HG02642 (cell line): ENCODE data around the gene KRT9.
"Not testable (repeated sequence)": the region's sequence is repeated elsewhere in the genome, so short reads cannot be mapped to it uniquely, and the experiment has no call there.

ENCODE experiments used
- ATAC-seq: cut with Tn5 transposase; IDR thresholded peaks from one replicate; pipeline ENCODE4 v1.9.1; 2021; ENCODE audit warnings: mild to moderate bottlenecking; ENCODE audit not compliant: unreplicated experiment, poor library complexity

Gene KRT9, protein sequence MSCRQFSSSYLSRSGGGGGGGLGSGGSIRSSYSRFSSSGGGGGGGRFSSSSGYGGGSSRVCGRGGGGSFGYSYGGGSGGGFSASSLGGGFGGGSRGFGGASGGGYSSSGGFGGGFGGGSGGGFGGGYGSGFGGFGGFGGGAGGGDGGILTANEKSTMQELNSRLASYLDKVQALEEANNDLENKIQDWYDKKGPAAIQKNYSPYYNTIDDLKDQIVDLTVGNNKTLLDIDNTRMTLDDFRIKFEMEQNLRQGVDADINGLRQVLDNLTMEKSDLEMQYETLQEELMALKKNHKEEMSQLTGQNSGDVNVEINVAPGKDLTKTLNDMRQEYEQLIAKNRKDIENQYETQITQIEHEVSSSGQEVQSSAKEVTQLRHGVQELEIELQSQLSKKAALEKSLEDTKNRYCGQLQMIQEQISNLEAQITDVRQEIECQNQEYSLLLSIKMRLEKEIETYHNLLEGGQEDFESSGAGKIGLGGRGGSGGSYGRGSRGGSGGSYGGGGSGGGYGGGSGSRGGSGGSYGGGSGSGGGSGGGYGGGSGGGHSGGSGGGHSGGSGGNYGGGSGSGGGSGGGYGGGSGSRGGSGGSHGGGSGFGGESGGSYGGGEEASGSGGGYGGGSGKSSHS

DNA sequence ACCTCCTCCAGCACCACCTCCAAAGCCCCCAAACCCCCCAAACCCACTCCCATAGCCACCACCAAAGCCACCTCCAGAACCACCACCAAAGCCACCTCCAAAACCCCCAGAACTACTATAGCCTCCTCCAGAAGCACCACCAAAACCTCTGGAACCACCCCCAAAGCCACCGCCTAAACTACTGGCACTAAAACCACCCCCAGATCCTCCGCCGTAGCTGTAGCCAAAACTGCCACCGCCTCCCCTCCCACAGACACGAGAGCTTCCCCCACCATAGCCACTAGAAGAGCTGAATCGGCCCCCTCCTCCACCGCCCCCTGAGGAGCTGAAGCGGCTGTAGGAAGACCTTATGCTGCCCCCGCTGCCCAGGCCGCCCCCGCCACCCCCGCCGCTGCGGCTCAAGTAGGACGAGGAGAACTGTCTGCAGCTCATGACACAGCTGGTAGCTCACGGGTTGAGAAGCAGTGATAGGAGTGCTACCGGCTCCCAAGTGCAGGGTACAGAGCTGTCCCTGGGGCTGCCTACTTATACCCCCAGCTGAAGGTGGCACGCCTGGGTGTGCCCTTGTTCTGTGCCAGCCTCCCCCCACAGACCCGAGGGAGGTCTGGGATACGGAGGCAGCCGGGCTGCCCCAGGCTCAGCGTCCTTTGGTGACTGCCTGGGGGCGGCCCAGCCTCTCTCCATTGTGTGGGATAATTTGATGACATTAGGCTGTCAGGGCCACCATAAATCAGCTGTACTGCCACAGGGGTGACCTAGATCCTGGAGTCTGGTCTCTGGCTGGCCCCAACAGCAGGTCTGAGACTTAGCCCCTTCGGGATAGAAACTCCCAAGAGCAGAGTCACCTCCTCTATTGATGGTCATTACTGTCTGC lies at the start of gene KRT9:
Gene KRT9 (minus strand): TSS at position 499 of the 874 bp plus-strand sequence. CDS start 67 bp downstream, at position 432.
- no peak for ATAC-seq

DNA sequence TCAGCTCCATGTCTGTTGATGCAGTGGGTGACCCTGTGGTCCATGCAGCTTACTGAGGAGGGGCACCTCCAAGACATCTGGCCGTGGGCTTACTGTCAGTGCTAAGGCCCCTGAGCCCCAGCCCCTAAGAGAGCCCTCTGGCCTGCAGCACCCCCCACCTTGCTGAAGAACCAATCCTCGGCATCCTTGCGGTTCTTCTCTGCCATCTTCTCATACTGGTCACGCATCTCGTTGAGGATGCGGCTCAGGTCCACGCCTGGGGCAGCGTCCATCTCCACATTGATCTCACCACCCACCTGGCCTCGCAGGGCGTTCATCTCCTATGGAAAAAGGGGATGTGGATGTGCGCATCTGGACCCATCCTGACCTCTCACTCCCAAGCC lies 49.6 kb upstream of the KRT9 start:
- not testable (repeated sequence) for ATAC-seq

DNA sequence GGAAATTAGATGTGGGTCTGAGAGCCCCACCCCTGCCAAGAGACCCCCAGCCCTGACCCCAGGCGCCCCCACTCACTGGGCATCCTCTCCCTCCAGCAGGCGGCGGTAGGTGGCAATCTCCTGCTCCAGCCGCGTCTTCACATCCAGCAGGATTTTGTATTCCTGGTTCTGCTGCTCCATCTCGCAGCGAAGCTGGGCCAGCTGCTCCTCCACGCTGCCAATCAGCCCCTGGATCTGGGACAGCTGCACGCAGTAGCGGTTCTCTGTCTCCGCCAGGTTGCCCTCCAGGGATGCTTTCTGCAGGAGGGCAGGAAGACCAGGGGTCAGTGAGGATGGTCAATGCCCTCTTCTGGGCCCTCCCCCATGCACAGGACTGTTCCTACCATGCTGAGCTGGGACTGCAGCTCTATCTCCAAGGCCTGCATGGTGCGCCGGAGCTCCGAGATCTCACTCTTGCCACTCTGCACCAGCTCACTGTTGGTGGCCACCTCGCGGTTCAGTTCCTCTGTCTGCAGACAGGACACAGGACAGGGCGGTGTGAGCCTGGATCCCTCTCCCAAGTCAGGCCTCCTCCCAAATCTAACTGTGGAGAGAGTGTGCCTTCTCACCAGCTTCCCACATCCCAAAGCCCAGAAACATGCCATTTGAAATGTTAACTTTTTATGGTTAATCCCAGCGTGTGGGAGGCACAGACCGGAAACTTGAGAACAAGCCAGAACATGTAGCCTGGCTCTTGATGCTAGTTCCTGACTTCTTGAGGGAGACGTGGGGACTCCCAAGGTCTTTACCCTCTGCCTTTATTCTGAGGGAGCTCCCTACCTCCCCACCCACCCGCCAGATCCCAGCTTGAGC lies 49.0 kb upstream of the KRT9 start:
- no peak for ATAC-seq

DNA sequence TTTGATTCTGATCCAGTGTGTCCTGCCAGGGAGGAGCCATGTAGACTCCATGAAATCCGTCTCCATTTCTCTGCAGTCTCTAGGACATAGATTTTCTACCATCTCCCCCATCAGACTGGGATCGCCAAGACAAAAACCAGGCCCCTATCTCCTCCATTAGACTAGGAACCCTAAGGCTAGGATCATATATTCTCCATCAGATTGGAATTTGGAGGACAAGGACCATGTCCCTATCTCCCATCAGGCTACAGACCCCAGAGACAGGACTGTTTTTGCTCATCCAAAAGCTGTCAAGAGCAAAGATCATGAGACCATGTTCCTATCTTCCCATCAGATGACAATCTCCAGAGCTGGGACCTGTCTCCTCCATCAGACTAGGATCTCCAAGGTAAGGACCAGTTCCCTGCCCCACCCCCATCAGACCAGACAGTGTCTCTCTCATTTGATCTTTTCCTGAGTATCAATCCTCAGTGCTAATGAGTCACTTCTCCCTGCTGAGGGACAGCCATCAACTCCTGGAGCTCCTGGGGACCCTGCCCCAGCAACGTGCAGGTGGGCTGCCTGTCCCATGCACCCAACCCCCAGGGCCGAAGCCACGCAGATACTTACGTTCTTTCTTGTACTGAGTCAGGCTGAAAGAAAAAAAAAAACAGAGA lies 48.2 kb upstream of the KRT9 start:
- not testable (repeated sequence) for ATAC-seq

DNA sequence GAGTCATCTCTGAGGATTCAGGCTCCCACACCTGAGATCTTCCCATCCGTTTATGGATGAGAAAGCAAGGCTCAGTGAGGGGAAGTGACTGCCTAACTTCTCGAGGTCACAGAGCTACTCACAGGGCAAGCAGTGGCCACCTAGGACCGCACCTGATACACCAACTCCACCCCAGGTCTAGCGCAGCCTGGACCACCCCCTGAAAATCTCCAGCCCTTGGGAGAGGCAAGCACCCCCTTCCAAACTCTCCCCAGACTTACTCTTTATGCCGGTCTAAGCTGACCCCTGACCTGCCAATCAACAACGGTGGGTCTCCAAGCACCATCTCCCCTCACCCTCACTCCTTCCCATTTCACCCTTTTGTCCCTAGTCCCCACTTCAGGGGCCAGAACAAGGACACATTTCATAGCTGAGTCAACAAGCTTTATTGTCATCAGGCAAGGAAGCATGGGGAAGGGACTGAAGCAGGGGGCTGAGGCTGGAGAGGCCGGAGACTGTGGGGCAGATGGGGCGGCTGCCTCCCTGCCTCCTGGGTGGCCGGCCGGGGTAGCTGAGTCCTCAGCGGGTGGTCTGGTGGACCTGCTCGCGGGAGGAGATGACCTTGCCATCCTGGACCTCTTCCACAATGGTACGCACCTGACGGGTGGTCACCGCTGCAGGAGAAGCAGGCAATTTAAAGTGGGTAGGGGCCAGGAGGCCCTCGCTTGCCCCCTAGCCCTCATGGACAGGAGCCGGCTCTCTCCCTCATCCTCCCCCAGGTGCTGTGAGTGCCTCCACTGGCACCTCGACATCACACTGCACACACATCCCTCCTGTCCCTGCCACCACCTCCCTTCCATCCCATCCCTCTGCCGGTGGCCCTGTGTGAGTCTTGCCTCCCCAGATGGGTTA lies 47.4 kb upstream of the KRT9 start:
- ATAC-seq, result no peak

DNA sequence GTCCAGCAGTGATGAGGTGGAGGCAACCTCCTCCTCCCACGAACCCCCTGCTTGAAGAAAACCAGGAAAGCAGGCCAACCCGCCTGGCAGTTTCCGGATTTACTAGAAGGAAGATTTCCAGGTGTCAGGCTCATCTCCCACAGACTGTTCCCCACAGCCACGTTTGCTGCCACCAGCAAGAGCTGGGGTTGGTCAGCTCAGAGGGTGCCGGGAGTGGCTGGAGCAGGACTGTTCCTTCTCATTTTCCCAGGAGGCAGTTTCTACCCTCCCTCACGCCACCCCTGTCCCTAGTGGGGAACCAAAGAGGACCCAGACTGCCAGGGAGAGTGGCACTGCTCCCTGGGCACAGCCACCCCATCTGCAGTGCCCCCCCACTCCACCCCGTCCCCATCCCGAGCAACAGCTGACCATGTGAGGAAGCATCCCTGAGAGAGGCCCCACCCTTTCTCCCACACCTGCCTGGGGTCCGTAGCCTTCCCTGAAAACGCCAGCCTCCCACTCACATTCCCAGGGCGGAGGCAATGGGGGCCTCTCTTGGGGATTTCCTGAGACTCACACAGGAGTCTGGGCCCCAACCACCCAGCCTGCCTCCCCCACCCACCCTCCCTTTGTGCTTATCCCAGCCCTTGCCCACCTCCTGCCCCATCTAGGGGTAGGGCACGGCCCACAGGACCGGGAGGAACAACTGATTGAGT lies 46.6 kb upstream of the KRT9 start:
- ATAC-seq, result no peak

DNA sequence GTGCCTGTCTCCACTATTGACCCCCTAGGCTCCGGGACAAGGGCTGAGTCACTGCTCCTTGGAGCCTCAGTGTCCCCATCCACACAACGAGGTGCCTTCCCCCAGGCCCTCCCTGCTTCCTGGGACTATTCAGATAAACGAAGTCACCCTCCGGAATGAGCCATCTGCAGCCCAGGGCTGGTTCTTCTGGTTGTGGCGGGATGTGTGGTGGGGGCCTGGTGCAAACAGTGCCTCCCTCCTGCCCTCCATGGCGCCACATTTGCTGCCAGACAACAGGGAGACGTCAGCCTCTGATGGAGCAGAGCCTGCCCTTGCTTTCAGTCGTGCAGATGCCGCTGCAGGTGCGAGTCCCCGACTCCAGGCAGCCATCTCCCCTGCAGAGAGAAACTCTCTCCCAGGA lies 45.8 kb upstream of the KRT9 start:
- no peak for ATAC-seq

DNA sequence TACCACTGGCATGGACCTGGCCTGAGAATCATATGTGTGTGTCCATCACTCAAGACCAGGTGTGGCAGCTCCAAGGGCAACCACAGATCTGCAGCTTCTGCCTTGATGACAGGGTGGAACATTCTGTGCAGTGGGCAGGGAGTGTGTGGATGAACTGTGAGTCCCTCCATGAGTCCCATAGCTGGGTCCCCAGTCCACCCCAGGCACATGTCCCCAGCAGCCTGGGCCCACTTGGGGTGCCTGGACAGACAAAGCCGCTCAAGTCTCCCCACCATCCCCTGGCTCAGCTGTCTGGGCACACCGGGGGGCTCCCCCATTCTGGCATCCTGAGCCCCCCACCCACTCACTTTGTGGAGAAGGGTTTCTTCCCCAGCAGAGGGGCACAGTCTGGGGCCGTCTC lies 45.3 kb upstream of the KRT9 start:
- ATAC-seq, result no peak

DNA sequence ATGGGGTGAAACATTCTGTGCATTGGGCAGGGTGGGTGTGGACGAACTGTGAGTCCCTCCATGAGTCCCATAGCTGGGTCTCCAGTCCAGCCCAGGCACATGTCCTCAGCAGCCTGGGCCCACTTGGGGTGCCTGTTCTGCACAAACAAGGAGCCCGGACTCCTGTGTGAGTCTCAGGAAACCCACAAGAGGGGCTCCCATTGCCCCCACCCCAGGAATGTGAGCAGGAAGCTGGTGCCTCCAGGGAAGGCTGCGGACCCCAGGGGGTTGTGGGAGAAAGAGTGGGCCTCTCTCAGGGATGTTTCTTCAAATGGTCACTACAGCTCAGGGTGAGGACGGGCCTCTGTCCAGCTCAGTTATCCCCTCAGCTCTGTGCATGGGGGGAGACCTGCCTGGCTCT lies 44.6 kb upstream of the KRT9 start:
- not testable (repeated sequence) for ATAC-seq

DNA sequence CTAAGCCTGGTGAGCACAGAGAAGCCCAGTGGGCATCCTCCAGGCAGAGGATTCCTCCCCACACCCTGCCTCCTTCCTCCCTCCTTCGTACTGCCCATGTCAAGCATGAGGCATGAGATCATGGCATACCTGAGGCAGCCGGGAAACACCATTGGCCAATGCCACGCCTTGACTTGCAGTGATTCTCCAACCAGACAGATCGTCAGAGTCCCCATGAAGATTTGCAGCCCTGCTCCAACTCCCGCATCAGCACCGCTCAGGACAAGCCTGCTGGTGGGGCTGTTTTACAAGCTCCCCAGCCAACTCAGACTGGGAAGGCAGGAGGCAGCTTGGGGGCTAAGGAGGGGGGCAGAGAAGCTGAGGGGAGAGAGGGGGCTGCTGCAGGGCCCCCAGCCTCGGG lies 43.6 kb upstream of the KRT9 start:
- ATAC-seq, result no peak

DNA sequence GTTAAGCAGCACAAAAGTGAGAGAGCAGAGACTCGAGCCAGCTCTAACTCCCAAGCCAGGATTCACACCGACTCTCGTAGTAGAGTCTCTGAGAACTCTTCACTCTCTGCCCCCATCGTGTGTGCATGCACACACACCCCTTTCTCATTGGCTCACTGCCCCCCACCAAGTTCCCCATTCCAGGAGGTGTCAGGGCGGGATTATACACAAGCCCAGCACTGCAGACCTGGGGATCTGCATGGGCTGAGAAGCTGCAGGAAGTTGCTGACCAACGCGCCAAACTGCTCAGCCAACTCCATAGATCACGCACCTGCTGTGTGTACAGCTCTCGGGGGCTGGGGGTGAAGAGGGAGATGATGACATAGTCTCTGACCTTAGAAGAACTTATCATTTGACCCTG lies 42.9 kb upstream of the KRT9 start:
- not testable (repeated sequence) for ATAC-seq

DNA sequence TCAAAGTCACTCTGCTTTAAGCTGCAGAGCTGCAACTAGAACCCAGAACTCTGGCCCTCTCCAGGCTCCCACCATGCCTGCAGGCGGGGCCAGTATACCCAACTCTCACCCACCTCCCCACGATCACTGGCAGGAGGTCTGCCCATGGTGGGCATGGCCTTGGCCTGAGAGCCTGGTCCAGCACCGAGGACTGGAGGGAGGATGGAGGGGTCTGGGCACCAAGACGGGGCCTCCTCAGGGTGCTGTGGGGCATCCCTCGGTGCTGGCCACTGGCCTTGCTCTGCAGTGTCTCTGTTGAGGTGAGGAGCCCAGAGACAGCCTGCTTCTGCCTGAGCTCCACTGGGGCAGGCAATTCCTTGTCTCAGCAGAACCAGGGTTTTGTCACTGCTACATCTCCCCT lies 42.2 kb upstream of the KRT9 start:
- ATAC-seq, result no peak

DNA sequence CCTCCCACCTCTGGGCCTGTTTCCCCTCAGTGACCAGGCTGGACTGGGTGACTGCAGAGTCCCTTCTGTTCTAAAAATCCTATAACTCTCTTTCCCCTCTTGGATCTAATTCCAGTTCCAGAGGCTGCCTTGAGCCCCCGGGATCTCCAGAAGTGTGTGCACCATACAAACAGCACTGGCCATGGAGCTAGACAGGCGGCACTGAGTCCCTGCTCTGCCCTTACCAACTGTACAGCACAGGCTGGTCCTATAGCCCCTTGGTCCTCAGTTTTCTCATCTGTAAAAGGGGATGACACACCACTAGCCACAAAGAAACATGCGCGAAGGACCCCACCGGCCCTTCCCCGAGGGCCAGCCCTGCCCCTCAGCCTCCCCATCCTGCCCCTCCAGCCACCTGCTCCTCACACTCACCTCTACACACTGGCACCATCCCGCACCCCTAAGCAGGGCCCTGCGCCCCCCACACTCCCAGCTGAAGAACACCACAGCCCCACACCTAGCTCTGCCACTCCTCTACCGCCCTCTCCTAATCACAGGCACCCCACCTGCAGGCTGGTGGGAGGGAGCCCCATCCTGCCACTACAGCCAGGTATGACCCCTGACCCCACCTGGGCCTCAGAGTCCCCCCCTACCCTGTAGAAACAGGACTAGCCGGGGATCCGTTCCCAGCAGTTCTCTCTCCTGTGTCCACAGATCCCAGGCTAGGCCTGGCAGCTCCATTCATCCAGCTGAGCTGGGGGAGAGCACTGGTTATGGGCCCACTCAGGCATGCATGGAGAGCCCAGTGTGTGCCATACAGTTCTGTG lies 41.6 kb upstream of the KRT9 start:
- ATAC-seq, result no peak

DNA sequence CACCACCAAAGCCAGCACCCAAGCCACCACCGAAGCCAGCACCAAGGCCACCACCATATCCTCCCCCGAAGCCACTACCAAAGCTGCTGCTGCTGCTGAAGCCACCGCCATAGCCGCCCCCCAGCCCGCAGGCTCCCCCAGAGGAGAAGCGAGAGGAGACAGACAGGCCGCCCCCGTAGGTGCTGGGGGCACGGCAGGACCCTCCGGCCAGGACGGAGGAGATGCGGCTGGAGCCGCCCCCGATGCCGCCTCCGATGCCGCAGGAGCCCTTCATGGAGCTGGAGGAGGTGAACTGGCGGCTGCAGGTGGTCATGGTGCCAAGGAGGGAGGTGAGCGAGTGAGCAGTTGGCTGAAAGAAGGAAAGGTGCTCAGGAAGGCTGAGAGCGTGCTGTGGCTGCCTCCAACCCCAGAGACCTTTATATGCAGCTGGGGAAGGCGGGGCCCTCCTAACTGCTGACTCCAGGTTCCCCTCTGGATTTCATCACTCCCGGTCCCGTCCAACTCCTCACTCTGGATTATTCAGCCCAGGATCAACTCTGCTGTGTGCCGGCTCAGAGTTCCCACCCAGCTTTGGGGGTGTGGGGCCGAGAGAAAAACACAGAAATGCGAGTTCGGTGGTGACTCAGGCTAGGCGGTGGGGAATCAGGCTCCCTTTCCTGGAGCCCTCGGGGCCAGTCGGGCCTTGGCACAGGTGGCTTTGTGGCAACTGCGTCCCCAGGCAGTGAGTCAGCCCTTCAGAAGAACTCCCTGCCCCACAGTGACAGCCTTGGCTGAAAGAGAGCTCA lies 40.7 kb upstream of the KRT9 start, which contains the start of gene KRT16:
Gene KRT16 (minus strand): TSS at position 392 of the 785 bp plus-strand sequence. CDS start 79 bp downstream, at position 313.
- not testable (repeated sequence) for ATAC-seq

DNA sequence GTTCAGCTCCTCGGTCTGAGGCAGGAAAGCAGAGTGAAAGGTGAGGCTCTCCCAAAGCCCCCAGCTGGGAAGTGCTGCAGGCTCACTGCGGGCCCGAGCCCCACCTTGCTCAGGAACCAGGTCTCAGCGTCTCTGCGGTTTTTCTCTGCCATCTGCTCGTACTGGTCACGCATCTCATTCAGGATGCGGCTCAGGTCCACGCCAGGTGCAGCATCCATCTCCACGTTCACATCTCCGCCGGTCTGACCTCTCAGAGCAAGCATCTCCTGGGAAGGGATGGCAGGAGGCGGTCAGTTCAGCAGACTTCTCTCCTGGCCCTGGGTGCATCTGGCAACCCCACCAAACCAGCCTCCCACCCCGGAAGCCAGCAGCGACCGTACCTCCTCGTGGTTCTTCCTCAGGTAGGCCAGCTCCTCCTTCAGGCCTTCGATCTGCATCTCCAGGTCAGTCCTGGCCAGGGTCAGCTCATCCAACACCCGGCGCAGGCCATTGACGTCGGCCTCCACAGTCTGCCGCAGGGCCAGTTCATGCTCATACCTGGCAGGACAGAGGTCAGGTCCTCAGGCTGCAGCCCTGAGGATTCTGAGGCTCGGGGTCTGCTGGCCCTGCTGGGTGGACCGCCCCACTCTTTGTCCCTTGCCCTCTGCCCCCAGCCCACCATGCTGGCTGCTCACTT lies 39.2 kb upstream of the KRT9 start:
- no peak for ATAC-seq

DNA sequence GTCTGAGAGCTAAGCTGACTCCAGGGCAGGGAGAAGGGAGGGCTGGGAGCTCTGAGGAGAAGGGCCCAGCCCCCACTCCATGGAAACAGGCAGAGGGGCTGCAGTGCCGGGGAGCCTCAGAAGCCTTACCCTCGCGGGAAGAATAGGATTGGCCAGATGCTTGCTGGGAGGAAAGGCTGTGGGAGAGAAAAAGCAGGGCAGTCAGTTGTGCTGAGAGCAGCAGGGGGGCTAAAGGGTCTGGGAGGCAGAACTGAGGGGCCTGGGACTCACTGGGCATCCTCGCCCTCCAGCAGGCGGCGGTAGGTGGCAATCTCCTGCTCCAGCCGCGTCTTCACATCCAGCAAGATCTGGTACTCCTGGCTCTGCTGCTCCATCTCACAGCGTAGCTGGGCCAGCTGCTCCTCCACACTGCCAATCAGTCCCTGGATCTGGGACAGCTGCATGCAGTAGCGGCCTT lies 38.2 kb upstream of the KRT9 start:
- not testable (repeated sequence) for ATAC-seq
